A204.1 (cell line): ENCODE data around the gene HSPA1B.
A peak's percentile ranks its signal among the peaks of the same experiment; 100 is the strongest.
"Not testable (repeated sequence)": the region's sequence is repeated elsewhere in the genome, so short reads cannot be mapped to it uniquely, and the experiment has no call there.

ENCODE experiments used
- FAIRE-seq: peaks from 2 replicates; lab custom pipeline; 2012; peaks lifted over from hg19 to GRCh38; lab: Jason Lieb, UNC

The HSPA1B gene

GRCh38 chr6:31860349-31860748 is 32.8 kb downstream of the HSPA1B start:
- FAIRE-seq, result no peak

GRCh38 chr6:31861150-31861549 is 33.6 kb downstream of the HSPA1B start:
- no peak for FAIRE-seq

- FAIRE-seq, result no peak
These were observed 34.4 kb downstream of the HSPA1B start for GRCh38 chr6:31861919-31862343.

GRCh38 chr6:31862344-31863235 is 35.1 kb downstream of the HSPA1B start, which contains the start of gene NEU1:
Gene NEU1, minus strand, starts transcription at chr6:31862821. Its CDS starts 45 bp downstream, at chr6:31862776.
- peak; percentile 99 for FAIRE-seq

- not testable (repeated sequence) for FAIRE-seq
These were observed 36.6 kb downstream of the HSPA1B start for GRCh38 chr6:31864123-31864562.

- no peak for FAIRE-seq
These were observed 37.3 kb downstream of the HSPA1B start for GRCh38 chr6:31864818-31865204.

- FAIRE-seq, result no peak
These were observed 37.9 kb downstream of the HSPA1B start for GRCh38 chr6:31865205-31866118.

GRCh38 chr6:31868658-31868971 is 41.1 kb downstream of the HSPA1B start:
- not testable (repeated sequence) for FAIRE-seq

- FAIRE-seq, result no peak
These were observed 41.8 kb downstream of the HSPA1B start for GRCh38 chr6:31869343-31869742.

GRCh38 chr6:31870385-31870921 is 42.9 kb downstream of the HSPA1B start:
- no peak for FAIRE-seq

- FAIRE-seq, result no peak
These were observed 43.6 kb downstream of the HSPA1B start for GRCh38 chr6:31871046-31871659.

- FAIRE-seq, result no peak
These were observed 46.6 kb downstream of the HSPA1B start for GRCh38 chr6:31874084-31874670.

GRCh38 chr6:31874836-31875572 is 47.5 kb downstream of the HSPA1B start:
- FAIRE-seq, result no peak

- FAIRE-seq, result no peak
These were observed 48.3 kb downstream of the HSPA1B start for GRCh38 chr6:31875877-31876276.

GRCh38 chr6:31876357-31876756 is 48.8 kb downstream of the HSPA1B start:
- no peak for FAIRE-seq

GRCh38 chr6:31877125-31877650 is 49.6 kb downstream of the HSPA1B start:
- FAIRE-seq, result no peak

GRCh38 chr6:31877651-31878161 is 50.2 kb downstream of the HSPA1B start:
- FAIRE-seq, result no peak

GRCh38 chr6:31878222-31878621 is 50.7 kb downstream of the HSPA1B start:
- FAIRE-seq, result no peak

GRCh38 chr6:31878726-31879125 is 51.2 kb downstream of the HSPA1B start, which contains the start of gene SLC44A4:
Gene SLC44A4, minus strand, starts transcription at chr6:31878997. Its CDS starts 17 bp downstream, at chr6:31878980.
- no peak for FAIRE-seq

GRCh38 chr6:31879143-31879542 is 51.6 kb downstream of the HSPA1B start:
- FAIRE-seq, result no peak
